Transverse colon (tissue), 3 donors: Measurements from ENCODE around the gene ALG14.

Experiments used
- POLR2A ChIP-seq: fragments of 450-650 bp; IDR thresholded peaks from one replicate; pipeline ENCODE4 v1.6.1; 2016; ENCODE audit warnings: antibody characterized with exemption, mild to moderate bottlenecking, moderate library complexity
- TF ChIP-seq, protein P1 (sequence below), 5 experiments: fragments of 200-600 bp in 3 of 5; fragments of 450-650 bp in 2 of 5; sonication (generic) in 3 of 5; IDR thresholded peaks; 1 replicate in 2 of 5; 2 replicates in 3 of 5; pipeline ENCODE4 v1.5.1; 2016 to 2017; ENCODE audit warnings: antibody characterized with exemption in 5 of 5, inconsistent platforms in 3 of 5, mild to moderate bottlenecking in 2 of 5, moderate library complexity in 1 of 5

DNA sequence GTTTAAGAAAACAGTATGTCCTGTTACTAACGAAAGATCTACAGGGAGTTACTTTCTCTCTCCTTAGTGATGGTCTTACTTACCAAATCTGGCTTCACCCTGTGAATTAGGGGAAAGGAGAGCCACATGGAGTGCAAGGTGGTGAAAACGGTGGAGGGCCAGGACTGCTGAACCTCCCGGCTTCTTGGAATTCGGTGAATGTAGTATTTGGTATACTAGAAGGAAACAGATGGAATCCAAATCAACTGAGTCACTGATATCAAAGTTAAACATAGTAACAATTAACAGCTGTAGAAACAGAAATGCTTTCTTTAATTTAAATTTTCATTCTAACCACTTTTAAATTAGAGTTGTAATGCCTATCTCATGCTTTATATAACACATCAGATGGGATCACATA, 45.7 kb downstream of the ALG14 start:
- TF ChIP-seq, protein P1, sequence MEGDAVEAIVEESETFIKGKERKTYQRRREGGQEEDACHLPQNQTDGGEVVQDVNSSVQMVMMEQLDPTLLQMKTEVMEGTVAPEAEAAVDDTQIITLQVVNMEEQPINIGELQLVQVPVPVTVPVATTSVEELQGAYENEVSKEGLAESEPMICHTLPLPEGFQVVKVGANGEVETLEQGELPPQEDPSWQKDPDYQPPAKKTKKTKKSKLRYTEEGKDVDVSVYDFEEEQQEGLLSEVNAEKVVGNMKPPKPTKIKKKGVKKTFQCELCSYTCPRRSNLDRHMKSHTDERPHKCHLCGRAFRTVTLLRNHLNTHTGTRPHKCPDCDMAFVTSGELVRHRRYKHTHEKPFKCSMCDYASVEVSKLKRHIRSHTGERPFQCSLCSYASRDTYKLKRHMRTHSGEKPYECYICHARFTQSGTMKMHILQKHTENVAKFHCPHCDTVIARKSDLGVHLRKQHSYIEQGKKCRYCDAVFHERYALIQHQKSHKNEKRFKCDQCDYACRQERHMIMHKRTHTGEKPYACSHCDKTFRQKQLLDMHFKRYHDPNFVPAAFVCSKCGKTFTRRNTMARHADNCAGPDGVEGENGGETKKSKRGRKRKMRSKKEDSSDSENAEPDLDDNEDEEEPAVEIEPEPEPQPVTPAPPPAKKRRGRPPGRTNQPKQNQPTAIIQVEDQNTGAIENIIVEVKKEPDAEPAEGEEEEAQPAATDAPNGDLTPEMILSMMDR (IDR thresholded peaks at IDR 0.05), result no peak
- no peak for TF ChIP-seq POLR2A
